Panc1 (cell line): ENCODE results near the gene DPY19L1. TPM values are rescaled to one million over a fixed set of nuclear protein-coding genes. Genes with fewer than 3 reads are reported as not detected.
"Not testable (repeated sequence)": the region's sequence is repeated elsewhere in the genome, so short reads cannot be mapped to it uniquely, and the experiment has no call there.

Experiments
- ATAC-seq: fragments of 200-7000 bp; cut with Tn5 transposase; 2 replicates; pipeline ENCODE4 v1.9.1; 2020; ENCODE audit warnings: mild to moderate bottlenecking, moderate library complexity
- BruUV-seq: library from RNA; stranded (reverse); fragments of 400-500 nt; replicated peaks from 2 replicates; lab custom pipeline; 2021; lab: Mats Ljungman, UMichigan
- CTCF ChIA-PET: fragments of 300-600 bp; sonication (Branson Sonifier 250); formaldehyde crosslinking; loops from one replicate; lab custom pipeline; 2022; ENCODE audit warnings: antibody characterized with exemption; lab: Charles Lee
- POLR2A ChIA-PET: fragments of 300-600 bp; sonication (Branson Sonifier 250); formaldehyde crosslinking; loops from one replicate; lab custom pipeline; 2022; ENCODE audit warnings: antibody characterized with exemption; lab: Charles Lee
- DNase-seq: peaks from one replicate; pipeline ENCODE4 v3.0.0-alpha.2; 2010; ENCODE audit warnings: low read depth, low spot score
- H3K27ac ChIP-seq: 2 replicates; pipeline ENCODE4 v1.5.1; 2011; ENCODE audit warnings: mild to moderate bottlenecking, low read length, inconsistent platforms
- H3K27me3 ChIP-seq: fragments of 200-500 bp; sonication (Bioruptor generic); 2 replicates; pipeline ENCODE4 v1.6.0; 2014; ENCODE audit warnings: low read length, inconsistent platforms; ENCODE audit not compliant: control insufficient read depth, insufficient read depth
- H3K36me3 ChIP-seq: fragments of 200-500 bp; sonication (Bioruptor generic); 2 replicates; pipeline ENCODE4 v1.5.1; 2014; ENCODE audit warnings: inconsistent platforms, mild to moderate bottlenecking, low read length, moderate library complexity; ENCODE audit not compliant: control insufficient read depth, insufficient read depth
- H3K4me1 ChIP-seq: 2 replicates; pipeline ENCODE4 v1.5.1; 2011; ENCODE audit warnings: inconsistent platforms, mild to moderate bottlenecking, low read length, moderate library complexity; ENCODE audit not compliant: control insufficient read depth, insufficient read depth
- H3K4me3 ChIP-seq, 2 experiments: 2 replicates each; pipeline ENCODE4 v1.5.1; 2011 to 2012; ENCODE audit warnings: low read depth in 2 of 2, low read length in 2 of 2, mild to moderate bottlenecking in 2 of 2, inconsistent platforms in 1 of 2, moderate library complexity in 1 of 2
- H3K9me3 ChIP-seq: fragments of 200-500 bp; sonication (Bioruptor generic); 2 replicates; pipeline ENCODE4 v1.5.1; 2014; ENCODE audit warnings: low read depth, mild to moderate bottlenecking, inconsistent platforms, low read length, moderate library complexity; ENCODE audit not compliant: control insufficient read depth, insufficient read depth
- CTCF ChIP-seq: fragments of 450-650 bp; IDR thresholded peaks from 2 replicates; pipeline ENCODE4 v1.5.1; 2017; ENCODE audit warnings: mild to moderate bottlenecking
- POLR2AphosphoS5 ChIP-seq: IDR thresholded peaks from 2 replicates; pipeline ENCODE4 v1.6.1; 2012; ENCODE audit warnings: mild to moderate bottlenecking, low read depth, low read length, moderate library complexity
- REST ChIP-seq, 2 experiments: IDR thresholded peaks; 2 replicates each; pipeline ENCODE4 v1.6.1; 2011 to 2012; ENCODE audit warnings: low read depth in 2 of 2, control low read depth in 1 of 2, low read length in 1 of 2, mild to moderate bottlenecking in 1 of 2, moderate library complexity in 1 of 2; ENCODE audit not compliant: insufficient read depth in 1 of 2
- SIN3A ChIP-seq: IDR thresholded peaks from 2 replicates; pipeline ENCODE4 v1.6.1; 2012; ENCODE audit warnings: low read depth, mild to moderate bottlenecking, low read length, moderate library complexity, borderline replicate concordance; ENCODE audit not compliant: insufficient read depth
- TCF7L2 ChIP-seq: IDR thresholded peaks from 2 replicates; pipeline ENCODE4 v1.6.1; 2011; ENCODE audit warnings: mild to moderate bottlenecking, low read depth, low read length, inconsistent platforms
- in situ Hi-C: cut with HindIII; loops from 2 replicates; pipeline ENCODE4 v1.10.0; 2016; ENCODE audit warnings: low sequenced_read_pairs, low pct_unique_long_range_greater_than_20kb
- intact Hi-C: fragments of 100-400 bp; cut with micrococcal nuclease; formaldehyde crosslinking; loops from one replicate; pipeline ENCODE4 v1.10.0; 2022; ENCODE audit not compliant: unreplicated experiment
- total RNA-seq: library from RNA; stranded (reverse); gene quantifications from one replicate; pipeline ENCODE4 v1.2.1, GENCODE V29; 2021; ENCODE audit not compliant: unreplicated experiment

Gene DPY19L1
- total RNA-seq, 1 experiment from 2014 or later, result 103 TPM

GRCh38 chr7:35003679-35004303, 33.5 kb downstream of the DPY19L1 start:
- peak; percentile 86 for TF ChIP-seq TCF7L2
- TF ChIP-seq REST (IDR thresholded peaks at IDR 0.05; ENCODE audit: insufficient read depth in 1 of 2, low read depth in 2 of 2, low read length in 1 of 2), result no peak
- no peak for TF ChIP-seq CTCF
- 0 out of 2 replicates have a peak, but pooled peaks have one; percentile 34 for TF ChIP-seq SIN3A
- peak; percentile 56 for TF ChIP-seq POLR2AphosphoS5
- CTCF ChIA-PET, result no interaction called here
- Histone ChIP-seq H3K36me3 (no peaks in the 10 kb centered on the region; the same call in 1 of the 2 replicates), H3K4me1 (peaks cover 28% of the 10 kb centered on the region), H3K9me3 (no peaks in the 10 kb centered on the region), H3K4me3 (peak overlapping the region; percentile 4 to 38; a peak in 3 of 4 replicates), H3K27ac (peak overlapping the region; percentile 88), H3K27me3 (no peaks in the 10 kb centered on the region)
- DNase-seq (peak; percentile 55), ATAC-seq (peak; percentile 95)
- no TSS peak for BruUV-seq
- in situ Hi-C loops, result no loop called here
- intact Hi-C loops, result no loop called here
- POLR2A ChIA-PET, result interaction anchor here (0.6 kb wide), 1 partner anchor 446 kb away, joined by 3 read pairs; no protein-coding TSS in a partner anchor

- Histone ChIP-seq H3K27ac (peak overlapping the region; percentile 88), H3K4me1 (peaks cover 28% of the 10 kb centered on the region), H3K4me3 (peak overlapping the region in 1 of 2 experiments; percentile 38; a peak in 2 of 4 replicates)
- in situ Hi-C loops, intact Hi-C loops, BruUV-seq, DNase-seq, CTCF ChIA-PET, H3K9me3 ChIP-seq, H3K36me3 ChIP-seq, H3K27me3 ChIP-seq: not testable (repeated sequence)
- ATAC-seq, result peak; percentile 63
- POLR2A ChIA-PET, result interaction anchor here (0.6 kb wide), 1 partner anchor 445 kb away, joined by 3 read pairs; no protein-coding TSS in a partner anchor
Measured at GRCh38 chr7:35003177-35003650, 34.1 kb downstream of the DPY19L1 start.

- in situ Hi-C loops, BruUV-seq, POLR2A ChIA-PET, H3K4me1 ChIP-seq, H3K27ac ChIP-seq, H3K9me3 ChIP-seq, H3K4me3 ChIP-seq, CTCF ChIA-PET, H3K27me3 ChIP-seq, ATAC-seq, intact Hi-C loops, DNase-seq, H3K36me3 ChIP-seq: not testable (repeated sequence)
Measured at GRCh38 chr7:34998335-34998734, 39.0 kb downstream of the DPY19L1 start.

GRCh38 chr7:34996423-34997090, 40.7 kb downstream of the DPY19L1 start:
- POLR2A ChIA-PET, H3K4me1 ChIP-seq, H3K9me3 ChIP-seq, H3K4me3 ChIP-seq, in situ Hi-C loops, H3K36me3 ChIP-seq, intact Hi-C loops, CTCF ChIA-PET, H3K27me3 ChIP-seq, DNase-seq, BruUV-seq, H3K27ac ChIP-seq: not testable (repeated sequence)
- peak; percentile 29; the same call in 1 of the 2 replicates for ATAC-seq
